Mucosa of descending colon (tissue), 3 donors: ENCODE measurements around the gene SEMA4C. TPM values are rescaled to one million over a fixed set of nuclear protein-coding genes. Genes with fewer than 3 reads are reported as not detected.

Experiments
- ATAC-seq: fragments of 200-7000 bp; cut with Tn5 transposase; one replicate; pipeline ENCODE4 v1.9.1; 2020; ENCODE audit warnings: mild to moderate bottlenecking, moderate library complexity
- DNase-seq, 3 donors: peaks; one replicate each; pipeline ENCODE4 v3.0.0-alpha.2; 2020
- H3K36me3 ChIP-seq: fragments of 200-600 bp; one replicate; pipeline ENCODE4 v1.8.0; 2021; ENCODE audit warnings: low read depth, mild to moderate bottlenecking
- H3K4me1 ChIP-seq: fragments of 200-600 bp; one replicate; pipeline ENCODE4 v1.8.0; 2021; ENCODE audit warnings: low read depth, mild to moderate bottlenecking
- H3K4me3 ChIP-seq: fragments of 200-600 bp; one replicate; pipeline ENCODE4 v1.8.0; 2021; ENCODE audit warnings: mild to moderate bottlenecking
- H3K9me3 ChIP-seq: fragments of 200-600 bp; one replicate; pipeline ENCODE4 v1.8.0; 2021; ENCODE audit warnings: mild to moderate bottlenecking
- intact Hi-C, 2 donors: fragments of 100-400 bp; cut with DNase I in 1 of 2; cut with micrococcal nuclease in 1 of 2; formaldehyde crosslinking; loops; one replicate each; pipeline versions ENCODE4 v1.11.0 to v1.11.1; 2022; cut with DNase I, micrococcal nuclease
- total RNA-seq, 3 donors: library from RNA; stranded (reverse); fragmentation: NEBNext Ultra II Directional in 2 of 3; extraction: Animal tissue kit (Norgen Biotek cat#: 25700) in 2 of 3; gene quantifications; one replicate each; pipeline versions ENCODE4 v1.2.1 to v1.2.4, GENCODE V29; 2021 to 2023
- TF ChIP-seq, protein P1 (sequence below): fragments of 200-600 bp; IDR thresholded peaks from one replicate; pipeline ENCODE4 v1.8.0; 2022; ENCODE audit warnings: antibody characterized with exemption, mild to moderate bottlenecking
- donor health status: DM: no; HTN: no; CAD: no; lungs with moderate emphysema.
- donor health status: DM: no; HTN: no; CAD: no.
- donor health status: DM: no; HTN: yes; CAD: no.

SEMA4C gene
- total RNA-seq, 3 donors from 2014 or later, result 14.4 to 83.8 (median 17.5) TPM

DNA sequence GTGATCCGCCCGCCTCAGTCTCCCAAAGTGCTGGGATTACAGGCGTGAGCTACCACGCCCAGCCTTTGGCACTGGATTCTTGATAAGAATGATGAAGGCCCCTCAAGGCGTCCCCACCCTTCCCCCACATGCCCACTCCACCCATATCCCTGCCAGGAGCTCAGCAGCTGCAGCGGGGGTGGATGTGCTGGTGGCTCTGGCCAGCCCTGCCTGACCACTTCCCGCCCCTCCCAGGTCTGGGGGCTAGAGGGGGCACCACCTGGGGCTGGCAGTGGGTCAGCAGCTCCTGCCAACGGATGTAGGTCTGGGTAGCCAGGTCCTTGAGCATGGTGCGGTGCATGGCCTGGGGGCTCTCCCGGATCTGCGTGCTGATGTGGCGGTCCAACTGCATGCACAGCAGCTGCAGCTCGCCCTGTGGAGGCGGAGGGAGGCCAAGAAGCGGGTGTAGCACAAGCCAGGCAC is 7.8 kb upstream of the SEMA4C start:
- H3K4me1 ChIP-seq, result peaks cover 3% of the 10 kb centered on the region
- DNase-seq (no peak), ATAC-seq (no peak)
- no peak overlapping the region for H3K4me3 ChIP-seq
- intact Hi-C loops, result no loop called here
- TF ChIP-seq, protein P1, sequence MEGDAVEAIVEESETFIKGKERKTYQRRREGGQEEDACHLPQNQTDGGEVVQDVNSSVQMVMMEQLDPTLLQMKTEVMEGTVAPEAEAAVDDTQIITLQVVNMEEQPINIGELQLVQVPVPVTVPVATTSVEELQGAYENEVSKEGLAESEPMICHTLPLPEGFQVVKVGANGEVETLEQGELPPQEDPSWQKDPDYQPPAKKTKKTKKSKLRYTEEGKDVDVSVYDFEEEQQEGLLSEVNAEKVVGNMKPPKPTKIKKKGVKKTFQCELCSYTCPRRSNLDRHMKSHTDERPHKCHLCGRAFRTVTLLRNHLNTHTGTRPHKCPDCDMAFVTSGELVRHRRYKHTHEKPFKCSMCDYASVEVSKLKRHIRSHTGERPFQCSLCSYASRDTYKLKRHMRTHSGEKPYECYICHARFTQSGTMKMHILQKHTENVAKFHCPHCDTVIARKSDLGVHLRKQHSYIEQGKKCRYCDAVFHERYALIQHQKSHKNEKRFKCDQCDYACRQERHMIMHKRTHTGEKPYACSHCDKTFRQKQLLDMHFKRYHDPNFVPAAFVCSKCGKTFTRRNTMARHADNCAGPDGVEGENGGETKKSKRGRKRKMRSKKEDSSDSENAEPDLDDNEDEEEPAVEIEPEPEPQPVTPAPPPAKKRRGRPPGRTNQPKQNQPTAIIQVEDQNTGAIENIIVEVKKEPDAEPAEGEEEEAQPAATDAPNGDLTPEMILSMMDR, result no peak
- H3K9me3 ChIP-seq, result no peaks in the 10 kb centered on the region
- H3K36me3 ChIP-seq, result no peaks in the 10 kb centered on the region

DNA sequence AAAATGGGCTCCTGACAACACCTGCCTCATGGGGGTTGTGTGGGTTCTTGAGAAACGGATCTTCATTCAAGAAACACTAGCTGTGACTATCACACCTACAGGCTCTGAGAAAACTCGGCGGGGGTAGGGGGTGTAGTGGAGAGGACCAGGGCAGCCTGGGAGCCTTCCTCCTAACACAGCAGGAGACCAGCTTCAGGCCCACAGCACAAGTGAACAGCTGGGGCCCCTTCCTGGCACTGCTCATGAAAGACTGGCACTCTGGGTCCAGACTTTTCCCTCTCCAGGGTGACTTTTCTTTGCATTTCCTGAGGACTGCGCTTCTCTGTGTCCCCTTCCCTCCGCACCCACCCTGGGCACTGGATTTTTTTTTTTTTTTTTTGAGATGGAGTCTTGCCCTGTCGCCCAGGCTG is 7.2 kb upstream of the SEMA4C start:
- no peak overlapping the region for H3K4me3 ChIP-seq
- intact Hi-C loops, result no loop called here
- TF ChIP-seq, protein P1, result no peak
- DNase-seq (no peak), ATAC-seq (no peak)
- no peaks in the 10 kb centered on the region for H3K9me3 ChIP-seq
- H3K4me1 ChIP-seq, result peaks cover 3% of the 10 kb centered on the region
- no peaks in the 10 kb centered on the region for H3K36me3 ChIP-seq

DNA sequence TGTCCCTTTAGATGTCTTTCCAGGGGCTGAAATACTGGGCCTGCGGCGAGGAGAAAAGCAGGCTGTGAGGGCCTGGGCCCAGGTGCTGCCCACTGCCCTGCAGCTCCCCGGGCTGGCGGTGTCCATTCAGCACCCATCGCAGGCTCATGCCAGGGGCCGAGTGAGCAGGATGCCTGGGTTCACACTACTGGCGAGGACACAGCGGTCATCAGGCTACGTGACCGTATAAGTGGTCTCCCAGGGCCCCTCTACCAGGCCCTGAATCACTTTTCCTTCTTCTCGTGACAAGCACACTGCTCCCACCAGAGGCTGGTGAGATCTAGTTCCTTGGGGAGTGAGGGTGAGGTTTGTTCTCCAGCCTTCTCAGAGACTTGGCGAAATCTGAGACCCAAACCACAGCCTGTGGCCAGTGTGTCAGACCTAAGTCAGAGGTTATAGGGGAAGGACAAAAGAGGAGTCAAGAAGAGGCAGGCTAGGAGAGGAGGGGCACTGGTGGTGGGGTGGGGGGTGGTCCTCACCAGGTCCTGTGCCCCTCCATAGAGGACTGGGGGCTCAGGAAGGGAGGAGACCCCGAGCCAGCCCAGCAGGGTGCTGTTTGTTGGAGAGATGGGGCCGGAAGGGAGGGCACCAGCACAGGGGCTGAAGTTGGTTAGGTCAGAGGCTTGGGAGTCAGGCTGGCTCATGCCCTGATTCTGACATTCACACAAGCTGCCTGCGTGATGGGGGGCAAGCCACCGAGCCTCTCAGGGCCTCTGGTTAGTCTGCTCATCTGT is 6.6 kb upstream of the SEMA4C start:
- Histone ChIP-seq H3K36me3 (no peaks in the 10 kb centered on the region), H3K4me1 (peaks cover 3% of the 10 kb centered on the region), H3K9me3 (no peaks in the 10 kb centered on the region), H3K4me3 (no peak overlapping the region)
- intact Hi-C loops, result no loop called here
- DNase-seq (no peak), ATAC-seq (no peak)
- TF ChIP-seq, protein P1, result no peak

DNA sequence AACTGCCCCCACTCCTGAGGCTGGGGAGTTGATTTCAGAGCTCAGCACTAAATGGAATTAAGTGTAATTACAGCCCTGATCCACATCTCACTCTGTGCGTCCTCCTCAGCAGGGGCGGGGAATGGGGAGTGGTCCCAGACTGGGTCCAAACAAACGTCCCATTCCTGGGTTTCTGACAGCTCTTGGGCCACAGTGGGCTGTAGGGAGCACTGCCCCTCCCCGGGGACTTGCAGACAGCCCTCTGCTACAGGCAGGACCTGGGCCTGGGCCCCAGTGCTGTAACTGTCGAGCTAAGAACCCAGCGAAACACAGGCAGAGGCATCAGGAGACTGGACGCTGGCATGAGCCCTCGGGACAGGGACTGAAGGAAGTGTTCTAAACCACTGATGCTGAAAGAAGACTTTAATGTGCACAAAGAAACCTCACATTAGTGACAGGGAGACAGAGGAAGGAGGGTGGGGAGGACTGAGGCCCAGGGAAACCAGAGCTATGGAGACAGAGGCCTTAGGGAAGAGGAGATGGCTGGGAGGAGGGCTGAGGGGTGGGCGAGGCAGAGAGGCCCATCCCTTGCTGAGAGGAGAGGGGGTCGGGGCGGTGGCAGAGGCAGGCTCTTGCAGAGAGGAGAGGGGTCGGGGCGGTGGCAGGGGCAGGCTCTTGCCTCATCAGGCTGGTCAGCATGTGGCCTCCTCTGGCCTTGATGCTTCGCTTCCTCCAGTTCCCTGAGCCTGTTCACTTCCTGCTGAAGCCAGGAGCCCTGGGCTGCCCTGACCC is 5.8 kb upstream of the SEMA4C start:
- TF ChIP-seq, protein P1, result no peak
- peaks cover 5% of the 10 kb centered on the region for H3K4me1 ChIP-seq
- H3K4me3 ChIP-seq, result no peak overlapping the region
- DNase-seq, result no peak
- no peaks in the 10 kb centered on the region for H3K36me3 ChIP-seq
- intact Hi-C loops, result no loop called here
- ATAC-seq, result no peak
- H3K9me3 ChIP-seq, result no peaks in the 10 kb centered on the region

DNA sequence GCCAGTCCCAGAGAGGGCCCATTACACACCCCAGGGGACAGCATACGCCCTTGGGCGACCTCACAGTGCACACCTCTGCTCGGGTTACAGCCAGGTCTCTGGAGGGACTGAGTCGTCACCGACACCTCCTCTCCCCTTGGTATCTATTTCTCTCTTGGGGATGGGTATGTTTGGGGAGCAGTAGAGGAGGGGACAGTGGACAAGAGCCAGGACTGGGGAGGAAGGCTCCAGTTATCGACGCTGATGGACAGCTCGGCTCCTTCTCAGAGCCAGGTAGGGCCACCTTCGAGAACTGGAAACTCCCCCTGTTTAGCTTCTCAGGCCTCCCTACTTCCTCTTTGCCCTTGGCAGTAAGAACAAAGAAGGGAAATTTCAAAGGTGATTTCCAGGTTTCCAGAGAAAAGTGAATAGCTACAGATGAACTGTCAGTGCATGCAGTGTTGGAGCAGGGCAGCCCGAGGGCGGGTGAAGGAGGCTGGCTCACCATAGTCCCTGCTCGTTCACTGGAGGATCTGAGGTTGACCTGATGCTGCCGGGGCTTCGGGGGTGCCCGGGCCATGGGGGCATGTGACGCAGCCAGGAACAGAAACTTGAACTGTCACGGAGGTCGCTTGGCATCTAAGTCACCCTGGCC is 4.4 kb upstream of the SEMA4C start:
- no peaks in the 10 kb centered on the region for H3K36me3 ChIP-seq
- intact Hi-C loops, result loop anchor here in 1 of 2 donors (5.0 kb wide), 1 partner anchor 33 kb away; no protein-coding TSS in a partner anchor
- no peaks in the 10 kb centered on the region for H3K9me3 ChIP-seq
- DNase-seq (no peak), ATAC-seq (no peak)
- no peak overlapping the region for H3K4me3 ChIP-seq
- peaks cover 9% of the 10 kb centered on the region for H3K4me1 ChIP-seq
- TF ChIP-seq, protein P1, result no peak
